Ovary (tissue), 3 donors: ENCODE data around the gene DCAF4L1.

ENCODE experiments used
- CTCF ChIP-seq, 3 donors: fragments of 450-650 bp in 2 of 3; fragments of 200-600 bp in 1 of 3; IDR thresholded peaks; one replicate each; pipeline versions ENCODE4 v1.5.1 to v1.8.0; 2016 to 2022; ENCODE audit warnings: antibody characterized with exemption in 3 of 3, mild to moderate bottlenecking in 1 of 3
- EP300 ChIP-seq: sonication (generic); formaldehyde crosslinking; IDR thresholded peaks from one replicate; pipeline ENCODE4 v1.6.1; 2017; ENCODE audit warnings: antibody characterized with exemption
- donor health status: DM: no; HTN: no; CAD: no.

- TF ChIP-seq EP300: no peak
- TF ChIP-seq CTCF (IDR thresholded peaks at IDR 0.05): no peak
Measured at GRCh38 chr4:41940834-41941233, 40.7 kb upstream of the DCAF4L1 start.
